Naive B cell (primary cell): ENCODE results near the gene AKNA. TPM values are rescaled to one million over a fixed set of nuclear protein-coding genes. Genes with fewer than 3 reads are reported as not detected.
A peak's percentile ranks its signal among the peaks of the same experiment; 100 is the strongest.

Experiments used
- ATAC-seq, 2 donors: fragments of 150-1000 bp; cut with Tn5 transposase; 2 replicates each; pipeline ENCODE4 v1.10.0; 2021; ENCODE audit warnings: low read depth in 2 of 2, mild to moderate bottlenecking in 2 of 2, moderate library complexity in 2 of 2
- DNase-seq: peaks from one replicate; pipeline ENCODE4 v3.0.0; 2022
- H3K27ac Mint-ChIP-seq, 6 donors: one replicate each; pipeline ENCODE4 v1.8.0; 2020 to 2022; ENCODE audit warnings: mild to moderate bottlenecking in 6 of 6, mixed read lengths in 6 of 6, moderate library complexity in 5 of 6, inconsistent platforms in 2 of 6
- H3K27me3 Mint-ChIP-seq, 3 donors: one replicate each; pipeline ENCODE4 v1.8.0; 2021 to 2022; ENCODE audit warnings: mixed read lengths in 3 of 3, mild to moderate bottlenecking in 1 of 3
- H3K36me3 Mint-ChIP-seq, 2 donors: one replicate each; pipeline ENCODE4 v1.8.0; 2020 to 2022; ENCODE audit warnings: mixed read lengths in 2 of 2, inconsistent platforms in 1 of 2, mild to moderate bottlenecking in 1 of 2
- H3K4me1 Mint-ChIP-seq, 3 donors: one replicate each; pipeline ENCODE4 v1.8.0; 2020 to 2022; ENCODE audit warnings: mixed read lengths in 3 of 3, inconsistent platforms in 1 of 3, mild to moderate bottlenecking in 1 of 3, moderate library complexity in 1 of 3
- H3K4me3 Mint-ChIP-seq, 8 donors: one replicate each; pipeline ENCODE4 v1.8.0; 2020 to 2022; ENCODE audit warnings: mild to moderate bottlenecking in 8 of 8, mixed read lengths in 8 of 8, moderate library complexity in 8 of 8, inconsistent platforms in 2 of 8
- H3K9me3 Mint-ChIP-seq, 7 donors: one replicate each; pipeline ENCODE4 v1.8.0; 2020 to 2022; ENCODE audit warnings: mixed read lengths in 7 of 7, mild to moderate bottlenecking in 5 of 7, inconsistent platforms in 2 of 7, moderate library complexity in 1 of 7
- polyA plus RNA-seq, 6 donors: library from polyadenylated mRNA; unstranded; fragments of 300-500 nt; fragmentation: Illumina TruSeq; gene quantifications; one replicate each; pipeline ENCODE4 v1.2.3, GENCODE V29; 2021; ENCODE audit warnings: low read depth in 6 of 6

Gene AKNA
- polyA plus RNA-seq, 6 donors from 2014 or later, result 0.78 to 34.1 (median 13.7) TPM

DNA sequence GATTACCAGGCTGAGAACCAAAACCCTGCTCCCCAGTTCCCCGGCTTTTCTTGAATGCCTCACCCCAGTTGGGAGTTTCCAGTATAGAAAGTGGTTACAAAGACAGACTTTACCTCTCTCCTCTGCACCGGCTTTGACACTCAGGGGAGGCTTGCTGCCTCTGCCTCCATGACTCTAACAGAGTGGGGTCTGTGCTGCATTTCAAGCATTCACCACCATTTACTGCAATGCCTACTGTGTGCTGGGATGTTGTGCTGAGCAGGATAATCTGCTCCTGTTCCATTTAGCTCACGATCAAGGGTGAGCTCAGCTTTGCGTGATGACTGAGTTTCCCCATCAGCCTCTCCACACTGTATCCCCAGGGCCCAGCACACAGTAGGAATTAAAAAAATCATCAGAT is 39.9 kb upstream of the AKNA start:
- Mint-ChIP-seq H3K27me3 (peaks cover 0 to 11% (median 0%) of the 10 kb centered on the region in 3 donors), H3K27ac (peak overlapping the region in 1 of 6 donors; percentile 42), H3K9me3 (no peaks in the 10 kb centered on the region), H3K4me1 (no peaks in the 10 kb centered on the region), H3K4me3 (peak overlapping the region in 1 of 8 donors; percentile 35), H3K36me3 (no peaks in the 10 kb centered on the region)
- DNase-seq, result no peak
- no peak for ATAC-seq

DNA sequence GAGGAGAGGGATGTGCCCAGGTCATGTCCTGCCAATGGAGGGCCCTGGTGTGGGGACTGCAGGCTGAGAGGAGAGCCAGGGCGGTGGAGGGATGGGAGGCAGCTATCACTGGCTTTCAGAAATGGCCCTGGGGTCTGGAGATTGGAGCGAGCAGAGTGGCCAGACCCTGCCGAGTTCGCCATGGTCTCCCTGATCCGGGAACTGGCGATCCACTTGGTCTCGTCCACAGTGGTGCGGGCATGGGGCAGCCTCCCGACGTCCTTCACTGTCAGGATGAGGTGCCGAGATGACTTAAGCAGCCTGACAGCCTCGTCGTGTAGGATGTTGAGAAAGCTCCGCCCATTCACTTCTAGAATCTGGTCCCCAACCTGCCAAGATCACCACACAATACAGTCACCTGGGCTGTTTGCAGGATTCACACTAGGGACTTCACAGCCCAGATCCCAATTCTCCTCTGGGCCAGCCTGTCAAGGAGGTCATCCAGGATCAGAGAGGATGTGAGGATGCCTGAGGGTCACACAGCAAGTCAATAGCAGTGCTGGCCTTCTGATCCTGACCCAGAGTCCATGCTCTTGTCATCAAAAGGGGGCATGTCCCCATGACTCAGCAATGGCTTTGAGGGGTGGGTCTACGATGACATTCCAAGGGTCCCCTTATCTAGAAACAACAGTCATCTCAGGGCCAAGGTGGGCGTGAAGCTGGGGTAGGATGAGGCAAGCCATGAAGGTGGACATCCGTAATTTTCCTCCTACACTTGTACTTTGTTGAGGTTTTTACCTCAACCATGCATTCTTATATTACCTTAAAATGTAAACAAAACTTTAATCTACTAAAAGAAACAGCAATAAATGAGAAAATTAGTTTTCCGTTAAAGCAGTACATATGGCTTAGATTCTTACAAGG is 38.5 kb upstream of the AKNA start:
- ATAC-seq, result no peak
- H3K36me3 Mint-ChIP-seq, result no peaks in the 10 kb centered on the region
- no peaks in the 10 kb centered on the region for H3K4me1 Mint-ChIP-seq
- no peak overlapping the region for H3K27ac Mint-ChIP-seq
- H3K9me3 Mint-ChIP-seq, result no peaks in the 10 kb centered on the region
- no peak for DNase-seq
- H3K27me3 Mint-ChIP-seq, result peaks cover 0 to 11% (median 0%) of the 10 kb centered on the region in 3 donors
- no peak overlapping the region for H3K4me3 Mint-ChIP-seq

DNA sequence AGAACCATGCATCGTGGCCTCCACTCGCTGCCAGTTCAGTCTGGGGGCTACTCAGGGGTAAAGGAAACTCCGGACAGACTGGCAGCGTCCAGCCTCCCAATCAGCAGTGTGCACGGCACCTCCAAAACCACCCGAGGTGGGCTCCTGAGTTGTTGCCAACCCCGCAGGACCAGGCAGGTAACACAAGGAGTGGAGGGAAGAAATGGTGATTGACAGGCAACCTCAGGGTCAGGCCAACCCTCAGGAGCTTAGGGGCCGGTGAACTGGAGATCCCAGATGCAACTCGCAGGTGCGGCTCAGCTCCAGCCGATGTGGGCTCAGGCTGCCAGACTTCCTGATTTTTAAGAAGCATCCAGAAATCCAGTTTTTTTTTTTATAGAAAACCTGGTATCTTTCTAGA is 37.3 kb upstream of the AKNA start:
- ATAC-seq, result no peak
- Mint-ChIP-seq H3K4me1 (no peaks in the 10 kb centered on the region), H3K27ac (no peak overlapping the region), H3K36me3 (no peaks in the 10 kb centered on the region), H3K9me3 (no peaks in the 10 kb centered on the region), H3K27me3 (peaks cover 0 to 11% (median 0%) of the 10 kb centered on the region in 3 donors), H3K4me3 (no peak overlapping the region)
- no peak for DNase-seq

DNA sequence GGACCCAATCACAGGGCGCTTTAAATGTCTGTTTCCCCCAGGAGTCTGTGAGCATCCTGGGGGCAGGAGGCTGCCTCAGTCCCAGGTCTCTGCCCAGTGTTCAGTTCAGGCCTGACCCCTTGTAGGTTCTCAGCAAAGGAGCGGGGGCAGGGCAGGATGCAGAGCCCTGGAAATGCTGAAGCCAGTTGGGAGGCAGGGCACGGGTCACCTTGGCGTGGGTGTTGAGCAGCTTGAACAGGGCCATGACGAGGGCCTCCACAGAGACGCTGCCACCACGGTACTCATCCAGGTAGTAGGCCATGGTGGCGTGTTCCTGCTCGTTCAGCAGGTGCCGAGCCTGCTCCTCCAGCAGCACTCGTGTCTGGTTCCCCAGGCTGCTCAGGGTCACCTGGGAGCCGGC is 36.3 kb upstream of the AKNA start:
- ATAC-seq (no peak), DNase-seq (no peak)
- Mint-ChIP-seq H3K36me3 (no peaks in the 10 kb centered on the region), H3K4me1 (no peaks in the 10 kb centered on the region), H3K9me3 (no peaks in the 10 kb centered on the region), H3K27ac (no peak overlapping the region), H3K4me3 (no peak overlapping the region), H3K27me3 (peaks cover 0 to 11% (median 0%) of the 10 kb centered on the region in 3 donors)

DNA sequence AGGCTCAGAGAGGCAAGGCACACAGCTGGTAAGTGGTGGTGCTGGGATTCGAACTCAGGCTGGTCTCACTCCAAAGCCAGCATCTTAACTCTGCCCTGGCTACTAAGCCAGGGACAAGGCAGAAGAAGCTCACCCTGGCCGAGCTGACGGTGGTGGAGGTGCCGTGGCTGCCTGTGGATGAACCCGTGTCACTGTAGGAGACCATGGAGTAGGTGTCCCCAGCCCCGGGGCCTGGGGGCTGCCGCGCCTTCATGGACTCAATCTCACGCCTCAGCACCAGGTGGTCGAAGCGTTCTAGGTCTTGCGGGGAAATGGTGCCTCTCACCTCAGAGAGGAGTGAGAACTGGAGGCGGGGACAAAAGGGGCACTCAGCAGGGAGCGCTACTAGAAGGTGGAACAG is 35.4 kb upstream of the AKNA start:
- ATAC-seq, result no peak
- Mint-ChIP-seq H3K4me1 (no peaks in the 10 kb centered on the region), H3K9me3 (peaks cover 0 to 2% (median 0%) of the 10 kb centered on the region in 7 donors), H3K27me3 (peaks cover 0 to 11% (median 0%) of the 10 kb centered on the region in 3 donors), H3K36me3 (no peaks in the 10 kb centered on the region), H3K27ac (no peak overlapping the region), H3K4me3 (no peak overlapping the region)
- no peak for DNase-seq

DNA sequence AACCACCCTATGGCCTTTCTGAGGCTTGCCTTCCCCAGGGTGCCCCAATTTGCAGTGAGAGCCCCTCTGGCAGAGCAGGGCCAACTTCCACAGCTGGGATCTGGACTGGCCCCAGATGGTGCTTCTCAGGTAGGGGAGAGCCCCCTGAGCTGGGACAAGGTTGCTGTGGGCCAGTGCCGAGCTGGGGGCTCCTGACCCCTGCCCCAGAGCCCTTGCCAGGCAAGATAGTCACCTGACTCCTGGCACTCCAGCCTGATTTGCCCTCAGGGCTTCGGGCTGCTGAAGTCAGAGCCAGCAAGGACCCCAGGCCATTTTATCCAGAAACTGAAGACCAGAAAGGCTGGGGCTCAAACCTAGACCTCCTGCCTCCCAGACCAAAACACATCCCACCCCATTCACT is 33.4 kb upstream of the AKNA start:
- no peaks in the 10 kb centered on the region for H3K4me1 Mint-ChIP-seq

DNA sequence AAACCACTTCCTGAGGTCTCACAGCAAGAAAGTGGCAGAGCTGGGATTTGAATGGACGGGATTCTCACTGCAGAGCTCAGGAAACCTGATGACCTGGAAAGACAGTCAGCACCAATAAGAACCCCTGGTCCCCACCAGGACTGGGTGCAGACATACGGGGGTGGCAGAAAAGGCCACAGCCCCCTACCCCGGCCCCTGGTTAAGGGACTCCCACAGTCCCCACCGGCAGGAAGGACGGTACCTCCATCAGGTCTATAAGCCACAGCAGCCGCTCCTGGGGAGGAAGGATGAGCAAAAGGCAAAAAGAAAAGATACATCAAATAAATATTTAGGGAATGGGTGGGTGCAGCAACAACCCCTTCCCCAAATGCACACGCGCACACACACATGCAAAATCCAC is 32.0 kb upstream of the AKNA start:
- no peak for DNase-seq

More for the DNA sequence above, 33.4 kb upstream of the AKNA start:
- Mint-ChIP-seq H3K9me3 (peaks cover 0 to 2% (median 0%) of the 10 kb centered on the region in 7 donors), H3K4me3 (no peak overlapping the region), H3K27me3 (peaks cover 0 to 11% (median 0%) of the 10 kb centered on the region in 3 donors), H3K27ac (no peak overlapping the region), H3K36me3 (no peaks in the 10 kb centered on the region)
- DNase-seq (no peak), ATAC-seq (no peak)

DNA sequence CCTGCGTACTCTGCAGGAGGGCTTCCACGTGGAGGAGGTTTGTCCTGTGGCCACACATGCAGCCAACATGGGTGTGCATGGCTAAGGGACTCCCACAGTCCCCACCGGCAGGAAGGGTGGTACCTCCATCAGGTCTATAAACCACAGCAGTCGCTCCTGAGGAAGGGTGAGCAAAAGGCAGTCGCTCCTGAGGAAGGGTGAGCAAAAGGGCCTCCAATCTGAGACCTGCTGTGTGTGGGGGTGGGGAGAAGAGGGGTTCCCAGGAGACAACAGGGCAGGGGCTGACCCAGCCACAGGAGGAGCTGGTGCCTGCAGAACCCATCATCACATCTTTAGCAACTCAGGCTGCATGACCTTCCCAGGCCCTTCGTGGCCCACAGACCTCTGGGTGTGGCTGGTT is 30.3 kb upstream of the AKNA start:
- Mint-ChIP-seq H3K27me3 (no peaks in the 10 kb centered on the region), H3K9me3 (peaks cover 0 to 2% (median 0%) of the 10 kb centered on the region in 7 donors), H3K4me3 (no peak overlapping the region), H3K27ac (no peak overlapping the region), H3K36me3 (no peaks in the 10 kb centered on the region), H3K4me1 (no peaks in the 10 kb centered on the region)
- DNase-seq (no peak), ATAC-seq (no peak)

More for the DNA sequence above, 32.0 kb upstream of the AKNA start:
- peaks cover 0 to 1% (median 0%) of the 10 kb centered on the region in 3 donors for H3K27me3 Mint-ChIP-seq
- H3K4me3 Mint-ChIP-seq, result no peak overlapping the region
- no peak for ATAC-seq
- no peak overlapping the region for H3K27ac Mint-ChIP-seq
- H3K9me3 Mint-ChIP-seq, result peaks cover 0 to 2% (median 0%) of the 10 kb centered on the region in 7 donors
- H3K4me1 Mint-ChIP-seq, result no peaks in the 10 kb centered on the region
- H3K36me3 Mint-ChIP-seq, result no peaks in the 10 kb centered on the region

DNA sequence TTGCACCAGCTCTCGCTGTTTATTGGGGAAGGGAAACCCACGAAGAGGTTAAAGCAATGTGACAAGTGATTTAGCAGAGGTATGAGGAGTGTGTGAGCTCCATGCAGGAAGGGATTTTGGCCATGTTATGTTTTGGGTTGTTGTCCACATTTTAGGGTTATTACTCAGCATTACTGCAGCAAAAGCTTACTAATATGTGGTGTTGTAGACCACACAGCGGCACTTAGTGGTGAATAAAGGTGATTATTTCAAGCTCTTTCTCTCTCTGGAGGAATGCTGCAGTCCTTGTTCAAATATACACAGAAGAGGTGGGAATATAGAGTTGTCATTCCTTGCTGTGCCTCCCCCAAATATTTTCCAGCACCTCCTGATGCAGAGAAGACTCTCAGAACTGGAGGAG is 29.7 kb upstream of the AKNA start:
- Mint-ChIP-seq H3K9me3 (peaks cover 0 to 2% (median 0%) of the 10 kb centered on the region in 7 donors), H3K36me3 (no peaks in the 10 kb centered on the region), H3K4me1 (no peaks in the 10 kb centered on the region), H3K27ac (no peak overlapping the region), H3K27me3 (no peaks in the 10 kb centered on the region), H3K4me3 (no peak overlapping the region)
- DNase-seq, result no peak
- no peak for ATAC-seq

DNA sequence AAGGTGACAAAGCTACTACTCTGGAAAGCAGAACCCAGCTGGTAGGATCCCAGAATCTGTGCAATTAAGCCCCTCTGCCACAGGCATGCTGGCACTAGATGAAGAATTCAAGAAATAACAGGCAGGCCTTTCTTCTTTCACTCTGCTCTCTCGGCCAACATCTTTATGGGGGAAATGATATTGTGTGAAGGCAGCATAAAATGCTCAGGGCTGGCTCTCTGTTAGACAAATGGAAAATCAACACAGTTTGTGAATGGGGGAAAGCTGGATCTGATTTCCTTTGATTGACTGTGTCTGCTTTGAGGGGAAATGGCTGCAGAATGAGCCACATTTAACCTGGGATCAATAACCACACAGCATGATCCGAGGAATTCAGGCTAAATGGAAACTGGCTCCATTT is 29.1 kb upstream of the AKNA start:
- no peaks in the 10 kb centered on the region for H3K36me3 Mint-ChIP-seq
- no peak for ATAC-seq
- no peaks in the 10 kb centered on the region for H3K4me1 Mint-ChIP-seq
- no peak overlapping the region for H3K4me3 Mint-ChIP-seq
- H3K9me3 Mint-ChIP-seq, result peaks cover 0 to 2% (median 0%) of the 10 kb centered on the region in 7 donors
- DNase-seq, result no peak
- no peaks in the 10 kb centered on the region for H3K27me3 Mint-ChIP-seq
- H3K27ac Mint-ChIP-seq, result peak overlapping the region in 1 of 6 donors; percentile 4

DNA sequence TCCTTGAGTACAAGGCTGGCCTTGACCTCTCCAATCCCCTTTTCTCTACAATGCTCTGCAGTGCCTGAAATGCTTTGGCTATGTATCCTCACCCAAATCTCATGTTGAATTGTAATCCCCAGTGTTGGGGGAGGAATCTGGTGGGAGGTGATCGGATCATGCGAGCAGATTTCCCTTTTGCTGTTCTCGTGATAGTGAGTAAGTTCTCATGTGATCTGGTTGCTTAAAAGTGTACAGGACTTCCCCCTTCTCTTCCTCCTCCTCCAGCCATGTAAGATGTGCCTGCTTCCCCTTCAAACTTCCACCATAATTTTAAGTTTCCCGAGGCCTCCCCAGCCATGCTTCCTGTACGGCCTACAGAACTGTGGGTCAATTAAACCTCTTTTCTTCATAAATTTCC is 28.5 kb upstream of the AKNA start:
- ATAC-seq (no peak), DNase-seq (no peak)
- H3K4me3 Mint-ChIP-seq, result peak overlapping the region in 1 of 8 donors; percentile 54
- H3K36me3 Mint-ChIP-seq, result no peaks in the 10 kb centered on the region
- no peaks in the 10 kb centered on the region for H3K4me1 Mint-ChIP-seq
- H3K9me3 Mint-ChIP-seq, result peaks cover 0 to 2% (median 0%) of the 10 kb centered on the region in 7 donors
- no peaks in the 10 kb centered on the region for H3K27me3 Mint-ChIP-seq
- peak overlapping the region in 4 of 6 donors; percentile 4 to 46 (median 9) for H3K27ac Mint-ChIP-seq

DNA sequence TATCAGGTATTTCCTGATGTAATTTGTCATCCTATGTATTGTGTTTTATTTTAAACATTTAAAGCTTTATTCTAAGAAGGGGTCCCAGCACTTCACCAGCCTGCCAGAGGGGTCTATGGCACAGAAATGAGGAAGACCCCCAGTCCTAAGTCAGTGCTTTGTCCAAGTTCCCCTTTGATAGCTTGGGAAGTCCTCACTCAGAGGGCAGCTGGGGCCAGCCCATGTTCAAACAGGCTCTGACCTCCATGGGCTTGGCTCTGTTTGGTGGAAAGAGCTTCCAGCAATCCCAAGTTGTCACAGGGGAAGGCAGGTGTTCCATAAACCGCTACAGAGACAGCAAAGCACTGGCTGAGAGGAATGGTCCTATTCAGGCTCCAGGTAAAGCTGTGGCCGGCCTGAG is 26.6 kb upstream of the AKNA start:
- ATAC-seq (no peak), DNase-seq (no peak)
- H3K4me3 Mint-ChIP-seq, result no peak overlapping the region
- no peak overlapping the region for H3K27ac Mint-ChIP-seq
- no peaks in the 10 kb centered on the region for H3K36me3 Mint-ChIP-seq
- peaks cover 0 to 2% (median 0%) of the 10 kb centered on the region in 7 donors for H3K9me3 Mint-ChIP-seq
- no peaks in the 10 kb centered on the region for H3K27me3 Mint-ChIP-seq
- no peaks in the 10 kb centered on the region for H3K4me1 Mint-ChIP-seq

DNA sequence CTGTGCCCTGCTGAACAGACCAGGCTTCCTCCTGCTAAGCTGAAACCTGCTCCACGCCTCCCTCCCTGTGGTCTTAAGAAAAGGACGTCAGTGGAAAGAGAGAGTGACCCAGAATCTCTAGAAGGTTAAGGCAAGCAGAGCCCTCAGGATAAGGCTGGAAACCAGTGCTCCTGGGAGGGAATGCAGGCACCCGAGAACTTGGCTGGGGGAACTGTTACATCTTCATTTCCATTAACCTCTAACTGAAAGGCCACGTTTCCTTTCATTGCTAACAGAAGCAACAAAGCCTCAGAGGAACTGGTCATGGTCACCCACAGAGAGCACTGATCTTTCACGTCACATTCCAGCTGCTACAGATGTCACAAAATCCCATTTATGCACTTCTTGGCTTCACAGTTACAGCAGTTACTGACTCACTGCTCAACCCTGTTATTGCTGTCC is 26.1 kb upstream of the AKNA start:
- no peak for DNase-seq
- H3K36me3 Mint-ChIP-seq, result no peaks in the 10 kb centered on the region
- H3K27ac Mint-ChIP-seq, result no peak overlapping the region
- no peaks in the 10 kb centered on the region for H3K27me3 Mint-ChIP-seq
- no peaks in the 10 kb centered on the region for H3K4me1 Mint-ChIP-seq
- H3K9me3 Mint-ChIP-seq, result peaks cover 0 to 2% (median 0%) of the 10 kb centered on the region in 7 donors
- H3K4me3 Mint-ChIP-seq, result no peak overlapping the region
- no peak for ATAC-seq

DNA sequence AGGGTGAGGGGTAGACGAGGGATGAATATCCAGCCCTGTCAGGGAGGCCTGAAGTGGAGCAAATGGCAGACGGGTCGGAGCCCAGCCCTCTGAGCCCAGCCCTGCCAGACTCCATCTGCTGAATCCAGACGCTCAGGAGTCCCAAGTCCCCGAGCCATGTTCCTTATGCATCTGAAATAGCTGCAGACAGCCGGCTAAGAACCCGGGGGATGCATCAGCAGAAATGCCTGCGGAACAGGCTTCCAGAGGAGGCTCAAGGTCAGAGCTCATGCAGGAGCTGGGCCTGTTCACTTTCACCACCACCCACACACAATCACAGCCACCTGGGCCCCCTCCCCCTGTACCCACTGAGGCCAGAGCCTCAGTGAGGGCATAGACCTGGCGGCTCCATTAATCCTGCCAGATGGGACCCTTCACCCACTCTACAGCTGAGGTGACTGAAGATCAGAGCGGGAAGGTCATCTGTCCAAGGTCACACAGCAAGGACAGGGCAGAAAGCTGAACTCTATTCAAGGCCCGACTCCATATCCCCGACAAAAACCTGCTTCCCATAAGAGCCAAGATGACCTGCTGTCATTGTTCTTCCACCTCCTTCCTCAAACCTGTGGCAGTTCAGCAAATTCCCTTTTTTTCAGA is 24.4 kb upstream of the AKNA start:
- H3K4me3 Mint-ChIP-seq, result no peak overlapping the region
- no peaks in the 10 kb centered on the region for H3K27me3 Mint-ChIP-seq
- H3K36me3 Mint-ChIP-seq, result no peaks in the 10 kb centered on the region

More for the DNA sequence above, 24.4 kb upstream of the AKNA start:
- H3K27ac Mint-ChIP-seq, result peak overlapping the region in 1 of 6 donors; percentile 8
- ATAC-seq (no peak), DNase-seq (no peak)
- H3K9me3 Mint-ChIP-seq, result no peaks in the 10 kb centered on the region
- H3K4me1 Mint-ChIP-seq, result peaks cover 0 to 1% (median 0%) of the 10 kb centered on the region in 3 donors
